GM23248 (cell line): ENCODE measurements around the gene CROCC.

Experiments
- EZH2 ChIP-seq: fragments of 200-600 bp; sonication (generic); IDR thresholded peaks from 2 replicates; pipeline ENCODE4 v1.6.1; 2018; ENCODE audit warnings: antibody characterized with exemption, mild to moderate bottlenecking; ENCODE audit not compliant: insufficient read depth, poor library complexity, severe bottlenecking
- EZH2phosphoT487 ChIP-seq: fragments of 200-600 bp; sonication (generic); IDR thresholded peaks from 2 replicates; pipeline ENCODE4 v1.6.1; 2018; ENCODE audit warnings: antibody characterized with exemption, moderate library complexity, mild to moderate bottlenecking, low read depth; ENCODE audit not compliant: insufficient read depth

DNA sequence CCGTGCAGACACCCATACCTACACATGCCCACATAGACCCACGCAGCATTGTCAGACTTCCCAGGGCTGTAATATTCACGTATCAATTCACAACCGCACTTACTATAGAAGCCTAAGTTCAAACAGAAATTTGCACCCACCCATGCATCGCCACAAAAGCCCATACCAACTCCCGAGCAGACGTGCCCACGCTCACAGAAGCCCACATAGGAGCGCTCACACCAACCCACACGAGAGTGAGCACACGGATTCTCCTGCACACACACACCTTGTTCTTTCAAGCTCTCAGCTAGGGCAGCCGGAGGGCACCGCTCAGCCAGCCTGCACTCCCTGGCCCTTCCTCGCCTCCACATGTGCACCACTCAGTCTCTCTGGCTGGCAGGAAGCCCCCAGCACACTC lies 54.1 kb downstream of the CROCC start:
- no peak for TF ChIP-seq EZH2
- no peak for TF ChIP-seq EZH2phosphoT487
